Transverse colon (tissue), 4 donors: ENCODE data around the gene HAPLN1. TPM values are rescaled to one million over a fixed set of nuclear protein-coding genes. Genes with fewer than 3 reads are reported as not detected.

ENCODE experiments used
- DNase-seq: peaks from one replicate; pipeline ENCODE4 v3.0.0-alpha.2; 2019
- H3K27ac ChIP-seq, 4 donors: fragments of 200-600 bp; sonication (generic); 2 replicates each; pipeline ENCODE4 v1.5.1; 2016 to 2018; ENCODE audit warnings: inconsistent platforms in 4 of 4
- H3K27me3 ChIP-seq: fragments of 200-600 bp; sonication (generic); 2 replicates; pipeline ENCODE4 v1.5.1; 2017; ENCODE audit warnings: inconsistent platforms
- H3K36me3 ChIP-seq, 4 donors: fragments of 200-600 bp; sonication (generic); 2 replicates each; pipeline ENCODE4 v1.5.1; 2017 to 2019; ENCODE audit warnings: inconsistent platforms in 4 of 4
- H3K4me1 ChIP-seq, 4 donors: fragments of 200-600 bp; sonication (generic); 2 replicates each; pipeline ENCODE4 v1.5.1; 2017 to 2020; ENCODE audit warnings: inconsistent platforms in 4 of 4
- H3K4me3 ChIP-seq, 4 donors: fragments of 200-600 bp; sonication (generic); 1 replicate in 1 of 4; 2 replicates in 3 of 4; pipeline versions ENCODE4 v1.5.1 to v1.6.1; 2017 to 2019; ENCODE audit warnings: inconsistent platforms in 4 of 4
- H3K9me3 ChIP-seq, 2 donors: fragments of 200-600 bp; sonication (generic); 2 replicates each; pipeline ENCODE4 v1.5.1; 2017 to 2019; ENCODE audit warnings: inconsistent platforms in 2 of 2
- CTCF ChIP-seq, 5 experiments: fragments of 200-600 bp in 3 of 5; fragments of 450-650 bp in 2 of 5; sonication (generic) in 3 of 5; IDR thresholded peaks; 1 replicate in 2 of 5; 2 replicates in 3 of 5; pipeline ENCODE4 v1.5.1; 2016 to 2017; ENCODE audit warnings: antibody characterized with exemption in 5 of 5, inconsistent platforms in 3 of 5, mild to moderate bottlenecking in 2 of 5, moderate library complexity in 1 of 5
- EP300 ChIP-seq: sonication (generic); formaldehyde crosslinking; IDR thresholded peaks from one replicate; pipeline ENCODE4 v1.6.1; 2017; ENCODE audit warnings: antibody characterized with exemption, low read depth
- POLR2A ChIP-seq: fragments of 450-650 bp; IDR thresholded peaks from one replicate; pipeline ENCODE4 v1.6.1; 2016; ENCODE audit warnings: antibody characterized with exemption, mild to moderate bottlenecking, moderate library complexity
- POLR2AphosphoS5 ChIP-seq, 3 donors: sonication (generic); formaldehyde crosslinking; IDR thresholded peaks; one replicate each; pipeline ENCODE4 v1.6.1; 2016; ENCODE audit warnings: antibody characterized with exemption in 3 of 3
- WGBS, 2 donors: methylation state at CpG; one replicate each; pipeline ENCODE4 v1.1.5; 2018; ENCODE audit warnings: low coverage in 1 of 2; 5-methylcytosine and 5-hydroxymethylcytosine counted together
- in situ Hi-C, 4 donors: fragments of 200-750 bp; cut with MboI; loops; one replicate each; pipeline versions ENCODE4 v1.15.0 to v1.15.1; 2017; ENCODE audit warnings: low sequenced_read_pairs in 3 of 4, low pct_ligation_motif_present in 1 of 4, low pct_unique_long_range_greater_than_20kb in 1 of 4
- intact Hi-C: fragments of 100-400 bp; cut with DNase I; formaldehyde crosslinking; loops from one replicate; pipeline ENCODE4 v1.15.1; 2023; ENCODE audit warnings: low total_unique reads
- total RNA-seq, 4 donors: library from RNA; depleted of rRNA; stranded (reverse); fragments of >200 nt; gene quantifications; one replicate each; pipeline ENCODE4 v1.1.0, GENCODE V29; 2016

HAPLN1 gene
- total RNA-seq, 4 donors from 2014 or later, result 0.48 to 3.1 TPM; not detected in 2

- no peaks in the 10 kb centered on the region for H3K9me3 ChIP-seq
- 57 to 68% methylated on average over 4 of the region's 4 CpGs for WGBS, 2 donors
- H3K36me3 ChIP-seq, result no peaks in the 10 kb centered on the region
- H3K27me3 ChIP-seq, result no peaks in the 10 kb centered on the region
- H3K4me3 ChIP-seq, result no peak overlapping the region
- DNase-seq, result no peak
- in situ Hi-C loops (loop anchor here in 1 of 4 donors (25.0 kb wide), 1 partner anchor 552 kb away; no protein-coding TSS in a partner anchor), intact Hi-C loops (no loop called here)
- no peaks in the 10 kb centered on the region for H3K4me1 ChIP-seq
- H3K27ac ChIP-seq, result no peak overlapping the region
- no peak for TF ChIP-seq POLR2A
- TF ChIP-seq POLR2AphosphoS5 (IDR thresholded peaks at IDR 0.05), result no peak
- TF ChIP-seq EP300, result no peak
- no peak for TF ChIP-seq CTCF (IDR thresholded peaks at IDR 0.05)
Observed at GRCh38 chr5:83709973-83710372, 10.7 kb downstream of the HAPLN1 start.

GRCh38 chr5:83708170-83708569, 12.5 kb downstream of the HAPLN1 start:
- Histone ChIP-seq H3K9me3 (no peaks in the 10 kb centered on the region), H3K4me1 (no peaks in the 10 kb centered on the region), H3K27ac (no peak overlapping the region), H3K27me3 (no peaks in the 10 kb centered on the region), H3K4me3 (no peak overlapping the region), H3K36me3 (no peaks in the 10 kb centered on the region)
- WGBS, 2 donors, result 80 to 84% methylated on average over 1 of the region's 1 CpG
- no peak for TF ChIP-seq CTCF (IDR thresholded peaks at IDR 0.05)
- TF ChIP-seq POLR2AphosphoS5 (IDR thresholded peaks at IDR 0.05), result no peak
- TF ChIP-seq POLR2A, result no peak
- TF ChIP-seq EP300, result no peak
- no peak for DNase-seq
- intact Hi-C loops, result no loop called here
- in situ Hi-C loops, result loop anchor here in 1 of 4 donors (25.0 kb wide), 1 partner anchor 554 kb away; no protein-coding TSS in a partner anchor

- no peak for DNase-seq
- intact Hi-C loops (no loop called here), in situ Hi-C loops (loop anchor here in 1 of 4 donors (25.0 kb wide), 1 partner anchor 559 kb away; no protein-coding TSS in a partner anchor)
- no peak overlapping the region for H3K27ac ChIP-seq
- no peaks in the 10 kb centered on the region for H3K4me1 ChIP-seq
- 76 to 95% methylated on average over 2 of the region's 2 CpGs for WGBS, 2 donors
- no peaks in the 10 kb centered on the region for H3K9me3 ChIP-seq
- H3K36me3 ChIP-seq, result no peaks in the 10 kb centered on the region
- H3K4me3 ChIP-seq, result no peak overlapping the region
- H3K27me3 ChIP-seq, result no peaks in the 10 kb centered on the region
- TF ChIP-seq POLR2A, result no peak
- TF ChIP-seq EP300, result no peak
Observed at GRCh38 chr5:83703059-83703458, 17.6 kb downstream of the HAPLN1 start.

- H3K27me3 ChIP-seq, result no peaks in the 10 kb centered on the region
- intact Hi-C loops (no loop called here), in situ Hi-C loops (loop anchor here in 1 of 4 donors (25.0 kb wide), 1 partner anchor 560 kb away; no protein-coding TSS in a partner anchor)
- H3K4me1 ChIP-seq, result no peaks in the 10 kb centered on the region
- H3K27ac ChIP-seq, result no peak overlapping the region
- H3K9me3 ChIP-seq, result no peaks in the 10 kb centered on the region
- 91 to 94% methylated on average over 6 of the region's 6 CpGs for WGBS, 2 donors
- no peaks in the 10 kb centered on the region for H3K36me3 ChIP-seq
- DNase-seq, result no peak
- no peak for TF ChIP-seq EP300
- H3K4me3 ChIP-seq, result no peak overlapping the region
Observed at GRCh38 chr5:83701886-83702285, 18.8 kb downstream of the HAPLN1 start.

DNA sequence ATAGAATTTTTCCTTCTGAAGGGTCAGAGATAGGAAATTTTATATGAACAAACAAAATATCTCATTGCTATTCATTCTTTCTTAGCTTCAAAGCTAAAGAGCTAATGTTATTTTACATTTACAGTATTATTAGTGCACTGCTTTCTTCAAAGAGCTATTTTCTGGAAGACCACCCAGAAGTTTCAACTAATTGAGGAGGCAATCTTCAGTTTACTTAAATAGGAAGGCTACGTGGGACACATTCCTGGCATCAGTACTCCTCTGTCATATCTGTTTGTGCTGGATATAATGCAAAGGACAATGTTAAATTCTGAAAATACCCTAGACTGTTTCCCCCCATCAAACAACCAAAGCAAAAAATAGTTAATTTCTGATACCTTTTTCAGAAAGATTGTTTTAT, 30.8 kb downstream of the HAPLN1 start:
- H3K36me3 ChIP-seq, result no peaks in the 10 kb centered on the region
- H3K4me3 ChIP-seq, result no peak overlapping the region
- H3K9me3 ChIP-seq, result no peaks in the 10 kb centered on the region
- no peak overlapping the region for H3K27ac ChIP-seq
- no peaks in the 10 kb centered on the region for H3K27me3 ChIP-seq
- H3K4me1 ChIP-seq, result no peaks in the 10 kb centered on the region
- WGBS, 2 donors, result 56 to 66% methylated on average over 1 of the region's 1 CpG
- no peak for TF ChIP-seq EP300
- no peak for TF ChIP-seq CTCF (IDR thresholded peaks at IDR 0.05)
- no peak for TF ChIP-seq POLR2AphosphoS5 (IDR thresholded peaks at IDR 0.05)
- in situ Hi-C loops, result no loop called here
- intact Hi-C loops, result no loop called here
- no peak for DNase-seq
